ENCODE measurements around the gene HSDL1.

DNA sequence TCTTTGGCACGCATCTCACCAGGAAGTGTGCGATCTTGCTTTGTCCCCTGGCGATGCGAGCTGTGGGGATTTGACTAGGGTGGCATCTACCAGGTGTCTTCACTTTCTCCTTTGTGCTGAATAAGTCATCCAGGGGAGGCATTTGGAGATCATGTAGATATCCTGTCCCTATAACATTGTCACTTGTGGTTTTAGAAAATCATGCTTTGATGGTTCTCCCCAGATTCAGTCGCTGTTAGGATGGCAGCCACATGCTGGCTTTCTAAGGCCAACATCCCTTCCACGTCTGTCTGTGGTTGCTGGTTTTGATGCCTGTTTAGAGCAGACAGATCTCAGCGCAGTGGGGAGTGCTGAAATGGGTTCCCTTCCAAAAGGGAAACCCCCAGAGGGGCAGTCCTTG is 48.5 kb upstream of the HSDL1 start:
- TF ChIP-seq, protein P1, sequence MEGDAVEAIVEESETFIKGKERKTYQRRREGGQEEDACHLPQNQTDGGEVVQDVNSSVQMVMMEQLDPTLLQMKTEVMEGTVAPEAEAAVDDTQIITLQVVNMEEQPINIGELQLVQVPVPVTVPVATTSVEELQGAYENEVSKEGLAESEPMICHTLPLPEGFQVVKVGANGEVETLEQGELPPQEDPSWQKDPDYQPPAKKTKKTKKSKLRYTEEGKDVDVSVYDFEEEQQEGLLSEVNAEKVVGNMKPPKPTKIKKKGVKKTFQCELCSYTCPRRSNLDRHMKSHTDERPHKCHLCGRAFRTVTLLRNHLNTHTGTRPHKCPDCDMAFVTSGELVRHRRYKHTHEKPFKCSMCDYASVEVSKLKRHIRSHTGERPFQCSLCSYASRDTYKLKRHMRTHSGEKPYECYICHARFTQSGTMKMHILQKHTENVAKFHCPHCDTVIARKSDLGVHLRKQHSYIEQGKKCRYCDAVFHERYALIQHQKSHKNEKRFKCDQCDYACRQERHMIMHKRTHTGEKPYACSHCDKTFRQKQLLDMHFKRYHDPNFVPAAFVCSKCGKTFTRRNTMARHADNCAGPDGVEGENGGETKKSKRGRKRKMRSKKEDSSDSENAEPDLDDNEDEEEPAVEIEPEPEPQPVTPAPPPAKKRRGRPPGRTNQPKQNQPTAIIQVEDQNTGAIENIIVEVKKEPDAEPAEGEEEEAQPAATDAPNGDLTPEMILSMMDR (IDR thresholded peaks at IDR 0.05) = no peak
- TF ChIP-seq POLR2A (IDR thresholded peaks at IDR 0.05) = no peak

Measured in tibial nerve (tissue), 3 donors.